Measurements from ENCODE around the gene FRYL. TPM values are rescaled to one million over a fixed set of nuclear protein-coding genes. Genes with fewer than 3 reads are reported as not detected.

Gene FRYL
- total and polyA plus RNA-seq, 2 of the 8 experiments (the other 6 are each of a cell fraction or from before 2014, with no cell fraction given): 8.0 to 36.5 TPM

- TF ChIP-seq RXRA (IDR thresholded peaks at IDR 0.05; ENCODE audit: insufficient read depth, low read depth, low read length) (no peak), TAF1 (IDR thresholded peaks at IDR 0.05; ENCODE audit: low read depth, low read length) (no peak)
These were observed 26.9 kb downstream of the FRYL start (continued) for GRCh38 chr4:48753159-48753558.

All from H1 (cell line).